Stimulated activated naive CD4-positive, alpha-beta T cell (primary cell): Measurements from ENCODE around the gene OAS1.
A peak's percentile ranks its signal among the peaks of the same experiment; 100 is the strongest.
"Not testable (repeated sequence)": the region's sequence is repeated elsewhere in the genome, so short reads cannot be mapped to it uniquely, and the experiment has no call there.

Experiments used
- DNase-seq, 6 experiments: peaks; one replicate each; lab custom pipeline; 2025; lab: John Stamatoyannopoulos, UW

The OAS1 gene

DNA sequence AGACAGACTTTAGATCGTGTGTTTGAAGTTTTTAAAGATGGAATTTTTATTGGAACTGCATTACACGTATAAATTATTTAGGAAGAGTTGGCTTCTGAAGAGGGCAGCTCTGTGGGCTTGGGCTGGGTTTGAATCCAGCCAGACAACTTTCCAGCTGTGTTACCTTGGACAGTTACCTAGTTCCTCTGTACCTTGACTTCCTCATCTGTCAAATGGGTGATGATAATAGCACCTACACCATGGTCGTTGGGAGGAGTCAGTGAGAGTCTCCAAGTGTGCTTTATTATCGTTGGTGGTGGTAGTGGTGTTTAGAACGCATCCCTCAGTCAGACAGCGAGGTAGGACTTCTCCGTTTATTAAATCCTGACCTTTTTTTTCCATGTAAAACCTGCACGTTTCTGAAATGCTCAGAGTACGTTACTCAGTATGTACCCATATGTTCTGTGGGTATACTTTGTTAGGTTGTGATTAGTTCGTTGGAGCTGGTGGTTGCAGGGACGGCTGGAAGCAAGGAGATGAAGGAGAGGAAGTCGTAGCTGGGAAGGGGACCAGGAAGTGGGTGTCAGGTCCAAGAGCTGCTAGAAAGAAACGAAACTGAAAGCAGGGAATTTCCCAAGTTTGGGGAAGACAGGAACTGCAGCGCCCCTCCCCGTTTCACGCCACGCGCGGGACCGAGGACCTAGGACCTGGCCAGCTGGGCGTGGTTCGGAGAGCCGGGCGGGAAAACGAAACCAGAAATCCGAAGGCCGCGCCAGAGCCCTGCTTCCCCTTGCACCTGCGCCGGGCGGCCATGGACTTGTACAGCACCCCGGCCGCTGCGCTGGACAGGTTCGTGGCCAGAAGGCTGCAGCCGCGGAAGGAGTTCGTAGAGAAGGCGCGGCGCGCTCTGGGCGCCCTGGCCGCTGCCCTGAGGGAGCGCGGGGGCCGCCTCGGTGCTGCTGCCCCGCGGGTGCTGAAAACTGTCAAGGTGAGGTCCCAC, 31.3 kb downstream of the OAS1 start, which contains the start of gene OAS3:
TSS of gene OAS3 (plus strand) at position 734 of the 979 bp plus-strand sequence. CDS start at position 791, 57 bp downstream.
- peak; percentile 42 to 77 (median 48) for DNase-seq

DNA sequence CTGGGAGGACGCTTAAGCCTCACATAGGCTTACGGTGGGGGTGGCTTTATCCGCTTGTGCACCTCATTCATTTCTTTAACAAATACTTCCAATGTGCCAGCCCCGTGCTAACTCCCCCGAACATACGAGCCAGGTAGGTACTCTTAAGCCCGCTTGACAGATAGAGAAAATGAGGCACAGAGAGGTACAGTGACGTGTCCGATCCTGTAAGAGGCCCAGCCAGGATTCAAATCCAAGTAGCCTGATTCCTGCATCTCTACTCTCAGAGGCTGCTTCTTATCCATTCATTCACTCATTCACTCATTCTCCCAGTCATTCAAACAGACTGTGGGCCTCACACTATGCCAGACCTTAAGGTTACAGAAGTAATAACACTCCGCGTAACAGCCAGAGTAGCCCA, 32.0 kb downstream of the OAS1 start:
- peak in 1 of 6 experiments; percentile 18 for DNase-seq

DNA sequence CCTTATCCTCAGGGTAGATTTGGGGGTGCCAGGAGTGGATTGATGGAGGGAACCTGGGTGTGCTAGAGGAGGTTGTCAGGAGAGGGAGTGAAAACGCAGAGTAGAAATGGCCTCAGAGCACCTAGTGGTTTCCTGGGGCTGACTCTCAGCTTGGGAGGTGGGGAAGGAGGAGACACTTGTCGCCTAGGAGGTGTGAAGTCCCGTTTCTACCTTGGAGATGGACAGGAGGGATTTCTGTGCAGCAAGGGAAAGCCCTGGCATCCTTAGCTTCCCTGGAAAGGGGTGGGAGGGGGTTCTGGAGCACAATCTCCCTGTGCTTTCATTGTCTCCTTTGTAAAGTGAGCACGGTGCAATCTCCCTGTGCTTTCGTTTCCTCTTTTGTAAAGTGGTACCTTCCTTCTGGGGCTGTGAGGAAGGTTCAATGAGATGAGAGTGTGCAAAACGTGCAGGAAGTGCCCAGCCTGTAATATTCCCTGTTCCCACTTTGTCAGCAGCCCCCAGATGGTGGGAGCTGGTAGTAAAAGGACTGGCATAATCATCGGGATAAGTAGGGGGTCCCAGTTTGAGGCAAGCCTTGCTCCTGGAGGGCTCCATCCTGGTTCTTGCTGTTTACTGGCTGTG, 33.1 kb downstream of the OAS1 start:
- peak in 3 of 6 experiments; percentile 7 to 35 (median 27) for DNase-seq

DNA sequence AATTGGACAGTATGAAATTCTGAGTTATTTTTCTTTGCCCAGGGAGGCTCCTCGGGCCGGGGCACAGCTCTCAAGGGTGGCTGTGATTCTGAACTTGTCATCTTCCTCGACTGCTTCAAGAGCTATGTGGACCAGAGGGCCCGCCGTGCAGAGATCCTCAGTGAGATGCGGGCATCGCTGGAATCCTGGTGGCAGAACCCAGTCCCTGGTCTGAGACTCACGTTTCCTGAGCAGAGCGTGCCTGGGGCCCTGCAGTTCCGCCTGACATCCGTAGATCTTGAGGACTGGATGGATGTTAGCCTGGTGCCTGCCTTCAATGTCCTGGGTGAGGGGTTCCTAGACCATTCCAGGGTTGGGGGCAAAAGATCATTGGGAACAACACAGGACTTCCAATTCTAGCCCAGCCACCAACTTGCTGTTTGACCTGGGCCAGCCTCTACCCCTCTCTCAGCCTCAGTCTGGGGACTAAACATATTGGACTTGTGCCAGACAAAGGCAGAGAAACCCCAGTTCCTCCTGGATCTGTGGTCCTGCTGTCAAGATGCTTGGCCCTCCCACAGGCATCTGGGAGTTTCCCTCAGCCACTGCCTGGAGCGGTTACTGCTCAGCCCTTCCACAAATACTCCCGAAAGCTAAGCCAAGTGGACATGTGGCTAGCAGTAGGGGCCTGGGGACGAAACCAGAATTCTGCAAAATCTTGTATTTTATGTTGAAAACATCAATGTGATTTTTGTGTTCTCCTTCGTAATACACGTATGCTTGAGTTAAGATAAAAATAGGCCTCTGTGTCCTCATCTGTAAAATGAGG, 35.0 kb downstream of the OAS1 start:
- no peak for DNase-seq

DNA sequence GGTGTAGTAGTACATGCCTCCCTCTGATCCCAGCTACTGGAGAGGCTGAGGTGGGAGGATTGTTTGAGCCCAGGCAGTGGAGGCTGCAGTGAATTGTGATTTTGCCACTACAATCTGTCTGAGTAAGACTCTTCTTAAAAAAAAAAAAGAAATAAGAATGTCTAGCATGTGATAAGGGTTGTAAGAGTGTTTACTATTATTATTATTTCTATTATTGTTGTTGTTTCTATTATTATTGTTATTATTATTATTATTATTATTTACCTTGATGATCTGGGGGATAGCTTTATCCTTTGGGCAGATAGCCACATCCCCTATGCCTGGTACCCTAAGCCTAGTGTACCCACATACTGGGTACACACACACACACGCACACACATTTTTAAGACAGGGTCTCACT, 35.8 kb downstream of the OAS1 start:
- DNase-seq = no peak

DNA sequence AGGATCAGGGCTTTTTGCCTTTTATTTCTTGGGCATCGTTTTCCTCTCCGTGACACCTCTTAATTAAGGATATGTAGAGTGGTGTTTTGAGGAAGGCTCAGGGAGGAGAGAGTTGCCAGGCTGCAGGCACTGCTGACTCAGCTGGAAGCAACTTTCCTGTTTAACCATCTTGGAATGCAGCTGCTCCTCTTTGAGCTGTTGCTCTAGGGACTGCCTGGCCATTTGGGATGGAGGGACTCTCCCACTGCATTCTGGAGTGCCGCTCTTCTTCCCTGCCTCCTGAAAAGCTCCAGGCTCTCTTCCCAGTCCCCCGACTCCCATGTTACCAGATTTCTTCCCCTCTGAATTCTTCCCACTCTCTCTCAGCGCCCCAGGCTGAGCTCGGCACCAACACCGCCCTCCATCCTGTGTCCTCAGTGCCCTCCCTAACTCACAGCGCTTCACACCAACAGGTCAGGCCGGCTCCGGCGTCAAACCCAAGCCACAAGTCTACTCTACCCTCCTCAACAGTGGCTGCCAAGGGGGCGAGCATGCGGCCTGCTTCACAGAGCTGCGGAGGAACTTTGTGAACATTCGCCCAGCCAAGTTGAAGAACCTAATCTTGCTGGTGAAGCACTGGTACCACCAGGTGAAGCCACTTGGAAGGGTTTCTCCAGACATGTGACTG, 37.4 kb downstream of the OAS1 start:
- DNase-seq = no peak

DNA sequence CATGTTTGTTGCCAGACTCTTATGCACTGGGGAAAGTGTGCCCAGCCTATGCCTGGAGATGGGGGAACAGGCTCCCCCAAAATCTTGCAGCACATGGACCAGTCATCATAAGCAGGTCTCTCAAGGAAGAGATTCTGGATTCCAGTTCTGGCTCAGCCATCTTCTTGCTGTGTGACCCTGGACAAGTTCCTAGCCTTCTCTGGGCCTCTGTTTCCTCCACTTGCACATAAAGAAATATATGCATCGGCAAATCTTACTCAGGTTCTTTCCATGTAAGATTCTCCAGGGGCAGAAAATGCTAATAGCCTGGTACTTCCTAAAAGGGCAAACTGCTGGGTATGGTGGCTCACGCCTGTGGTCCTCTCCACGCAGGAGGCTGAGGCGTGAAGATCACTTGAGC, 38.8 kb downstream of the OAS1 start:
- DNase-seq = no peak

DNA sequence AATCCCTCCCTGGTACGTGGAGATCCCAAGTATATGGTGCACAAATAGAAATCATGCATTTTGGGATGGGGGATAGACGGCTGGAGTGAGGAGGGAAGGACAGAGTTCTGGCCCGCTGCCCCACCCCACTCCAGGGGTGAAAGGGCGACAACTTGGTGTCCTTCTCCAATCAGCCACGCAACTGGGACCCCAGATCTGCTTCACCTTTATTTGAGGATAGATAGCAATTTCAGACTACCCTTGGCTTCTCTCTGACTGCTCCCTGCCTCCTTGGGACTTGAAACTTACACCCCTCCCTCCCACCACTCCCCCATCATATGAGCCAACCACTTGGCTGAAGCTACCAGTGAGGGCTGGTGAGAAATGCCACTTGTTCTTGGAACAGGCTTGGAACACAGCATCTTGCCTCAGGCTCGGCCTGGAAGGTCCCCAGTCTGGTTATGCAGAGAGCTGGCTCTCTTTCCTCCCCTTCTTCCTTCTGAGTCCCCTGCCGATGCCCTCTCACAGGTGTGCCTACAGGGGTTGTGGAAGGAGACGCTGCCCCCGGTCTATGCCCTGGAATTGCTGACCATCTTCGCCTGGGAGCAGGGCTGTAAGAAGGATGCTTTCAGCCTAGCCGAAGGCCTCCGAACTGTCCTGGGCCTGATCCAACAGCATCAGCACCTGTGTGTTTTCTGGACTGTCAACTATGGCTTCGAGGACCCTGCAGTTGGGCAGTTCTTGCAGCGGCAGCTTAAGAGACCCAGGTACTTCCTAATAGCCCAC, 39.7 kb downstream of the OAS1 start:
- DNase-seq = no peak

DNA sequence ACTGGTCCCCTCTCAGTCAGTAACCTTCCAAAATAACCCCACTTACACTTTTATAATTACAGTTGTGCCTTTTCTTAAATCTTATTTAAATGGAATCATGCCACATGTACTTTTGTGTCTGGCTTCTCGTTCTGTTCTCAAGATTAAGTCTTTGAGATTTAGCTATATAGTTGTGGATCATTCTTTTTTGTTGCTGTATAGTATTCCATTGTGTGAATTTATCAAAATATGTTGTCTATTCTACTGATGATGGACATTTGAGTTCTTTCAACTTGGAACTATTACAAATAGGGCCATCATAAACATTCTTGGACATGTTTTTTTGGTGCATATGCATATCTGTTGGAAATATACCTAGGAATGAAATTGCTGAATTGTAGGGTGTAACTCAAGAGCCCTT, 40.6 kb downstream of the OAS1 start:
- no peak for DNase-seq

DNA sequence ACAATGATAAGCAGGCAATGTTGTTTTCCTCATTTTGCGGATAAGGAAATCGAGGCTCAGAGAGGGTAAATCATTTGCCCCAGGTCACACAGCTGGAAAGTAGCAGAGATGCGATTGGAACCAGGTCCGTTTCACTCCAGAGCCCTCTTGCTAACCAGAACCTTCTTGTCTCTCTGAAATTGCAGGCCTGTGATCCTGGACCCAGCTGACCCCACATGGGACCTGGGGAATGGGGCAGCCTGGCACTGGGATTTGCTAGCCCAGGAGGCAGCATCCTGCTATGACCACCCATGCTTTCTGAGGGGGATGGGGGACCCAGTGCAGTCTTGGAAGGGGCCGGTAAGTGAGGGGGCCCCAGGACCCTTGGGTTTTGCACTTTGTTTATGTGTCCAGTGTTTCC, 41.0 kb downstream of the OAS1 start:
- DNase-seq = no peak

DNA sequence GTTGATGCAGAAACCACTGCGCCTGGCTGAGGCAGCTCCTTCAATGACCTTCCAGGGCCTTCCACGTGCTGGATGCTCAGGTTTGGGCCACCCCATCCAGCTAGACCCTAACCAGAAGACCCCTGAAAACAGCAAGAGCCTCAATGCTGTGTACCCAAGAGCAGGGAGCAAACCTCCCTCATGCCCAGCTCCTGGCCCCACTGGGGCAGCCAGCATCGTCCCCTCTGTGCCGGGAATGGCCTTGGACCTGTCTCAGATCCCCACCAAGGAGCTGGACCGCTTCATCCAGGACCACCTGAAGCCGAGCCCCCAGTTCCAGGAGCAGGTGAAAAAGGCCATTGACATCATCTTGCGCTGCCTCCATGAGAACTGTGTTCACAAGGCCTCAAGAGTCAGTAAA, 42.0 kb downstream of the OAS1 start:
- no peak for DNase-seq

DNA sequence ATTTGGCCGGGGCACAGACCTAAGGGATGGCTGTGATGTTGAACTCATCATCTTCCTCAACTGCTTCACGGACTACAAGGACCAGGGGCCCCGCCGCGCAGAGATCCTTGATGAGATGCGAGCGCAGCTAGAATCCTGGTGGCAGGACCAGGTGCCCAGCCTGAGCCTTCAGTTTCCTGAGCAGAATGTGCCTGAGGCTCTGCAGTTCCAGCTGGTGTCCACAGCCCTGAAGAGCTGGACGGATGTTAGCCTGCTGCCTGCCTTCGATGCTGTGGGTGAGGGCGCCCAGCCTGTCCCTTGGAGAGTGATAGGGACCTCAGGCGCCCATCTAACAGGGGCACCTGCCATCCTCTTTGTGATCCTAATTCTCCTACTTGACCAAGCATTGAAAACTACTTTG, 43.9 kb downstream of the OAS1 start:
- no peak for DNase-seq

DNA sequence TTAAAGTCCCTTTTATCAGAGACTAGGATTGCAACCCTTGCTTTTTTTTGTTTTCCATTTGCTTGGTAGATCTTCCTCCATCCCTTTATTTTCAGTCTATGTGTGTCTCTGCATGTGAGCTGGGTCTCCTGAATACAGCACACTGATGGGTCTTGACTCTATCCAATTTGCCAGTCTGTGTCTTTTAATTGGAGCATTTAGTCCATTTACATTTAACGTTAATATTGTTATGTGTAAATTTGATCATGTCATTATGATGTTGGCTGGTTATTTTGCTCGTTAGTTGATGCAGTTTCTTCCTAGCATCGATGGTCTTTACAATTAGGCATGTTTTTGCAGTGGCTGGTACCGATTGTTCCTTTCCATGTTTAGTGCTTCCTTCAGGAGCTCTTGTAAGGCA, 50.4 kb downstream of the OAS1 start:
- not testable (repeated sequence) for DNase-seq

DNA sequence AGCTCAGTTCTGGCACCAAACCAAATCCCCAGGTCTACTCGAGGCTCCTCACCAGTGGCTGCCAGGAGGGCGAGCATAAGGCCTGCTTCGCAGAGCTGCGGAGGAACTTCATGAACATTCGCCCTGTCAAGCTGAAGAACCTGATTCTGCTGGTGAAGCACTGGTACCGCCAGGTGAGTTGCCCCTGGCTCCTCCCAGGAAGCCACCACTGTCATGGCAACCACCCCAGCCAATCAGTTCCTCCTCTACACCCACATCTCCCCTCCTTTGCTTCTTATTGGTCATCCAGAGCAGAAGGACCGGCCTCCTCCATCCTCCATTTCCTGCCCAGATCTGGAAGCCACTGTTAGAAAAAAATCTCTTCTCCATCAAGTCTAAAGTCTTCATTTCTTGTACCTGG, 54.3 kb downstream of the OAS1 start:
- no peak for DNase-seq

DNA sequence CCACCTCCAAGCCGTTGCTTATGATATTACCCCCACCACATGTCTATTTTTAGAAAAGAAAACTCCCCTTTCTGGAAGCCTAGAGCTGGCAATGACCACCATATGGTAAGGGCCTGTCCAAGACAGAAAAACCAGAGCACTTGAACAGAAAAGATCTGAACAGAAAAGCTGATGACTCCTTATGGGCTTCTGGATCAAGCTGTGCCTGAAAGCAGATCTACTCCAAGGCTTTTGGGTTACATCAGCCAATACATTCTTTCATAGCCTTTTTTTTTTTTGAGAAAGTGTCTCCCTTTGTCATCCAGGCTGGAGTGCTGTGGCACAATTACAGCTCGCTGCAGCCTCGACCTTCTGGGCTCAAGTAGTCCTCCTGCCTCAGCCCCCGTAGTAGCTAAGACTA, 54.8 kb downstream of the OAS1 start:
- DNase-seq = no peak

DNA sequence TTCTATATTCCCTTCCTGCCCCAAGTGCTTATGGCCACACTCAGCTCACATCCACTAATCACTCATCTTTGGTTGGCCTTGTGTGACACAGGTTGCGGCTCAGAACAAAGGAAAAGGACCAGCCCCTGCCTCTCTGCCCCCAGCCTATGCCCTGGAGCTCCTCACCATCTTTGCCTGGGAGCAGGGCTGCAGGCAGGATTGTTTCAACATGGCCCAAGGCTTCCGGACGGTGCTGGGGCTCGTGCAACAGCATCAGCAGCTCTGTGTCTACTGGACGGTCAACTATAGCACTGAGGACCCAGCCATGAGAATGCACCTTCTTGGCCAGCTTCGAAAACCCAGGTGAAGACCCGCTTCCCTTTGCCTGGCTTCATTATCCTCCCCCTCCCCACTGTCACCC, 55.8 kb downstream of the OAS1 start:
- DNase-seq = no peak

DNA sequence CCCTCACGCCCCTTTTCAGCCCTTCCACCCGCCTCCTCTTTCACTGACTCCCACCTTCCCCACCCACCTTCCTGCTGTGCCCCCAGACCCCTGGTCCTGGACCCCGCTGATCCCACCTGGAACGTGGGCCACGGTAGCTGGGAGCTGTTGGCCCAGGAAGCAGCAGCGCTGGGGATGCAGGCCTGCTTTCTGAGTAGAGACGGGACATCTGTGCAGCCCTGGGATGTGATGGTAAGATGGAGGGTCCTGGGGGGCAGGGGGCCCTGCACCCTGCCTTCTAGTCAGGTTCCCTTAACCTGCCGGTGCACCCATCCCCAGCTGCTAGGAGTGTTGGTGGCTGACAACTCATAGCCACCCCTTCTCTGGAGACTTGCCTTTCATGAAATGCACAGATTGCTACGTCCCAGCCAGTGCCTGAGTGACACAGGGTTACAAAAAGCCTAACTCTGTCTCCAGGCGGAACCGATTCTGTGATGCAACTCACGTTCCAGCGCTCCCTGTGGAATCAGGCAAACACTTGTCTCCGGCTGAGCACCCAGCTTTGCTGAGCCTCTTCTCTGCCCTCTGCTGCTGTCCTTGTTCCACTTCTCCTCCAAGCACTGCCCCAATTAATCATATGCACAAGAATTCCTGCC, 56.6 kb downstream of the OAS1 start:
- DNase-seq = no peak

DNA sequence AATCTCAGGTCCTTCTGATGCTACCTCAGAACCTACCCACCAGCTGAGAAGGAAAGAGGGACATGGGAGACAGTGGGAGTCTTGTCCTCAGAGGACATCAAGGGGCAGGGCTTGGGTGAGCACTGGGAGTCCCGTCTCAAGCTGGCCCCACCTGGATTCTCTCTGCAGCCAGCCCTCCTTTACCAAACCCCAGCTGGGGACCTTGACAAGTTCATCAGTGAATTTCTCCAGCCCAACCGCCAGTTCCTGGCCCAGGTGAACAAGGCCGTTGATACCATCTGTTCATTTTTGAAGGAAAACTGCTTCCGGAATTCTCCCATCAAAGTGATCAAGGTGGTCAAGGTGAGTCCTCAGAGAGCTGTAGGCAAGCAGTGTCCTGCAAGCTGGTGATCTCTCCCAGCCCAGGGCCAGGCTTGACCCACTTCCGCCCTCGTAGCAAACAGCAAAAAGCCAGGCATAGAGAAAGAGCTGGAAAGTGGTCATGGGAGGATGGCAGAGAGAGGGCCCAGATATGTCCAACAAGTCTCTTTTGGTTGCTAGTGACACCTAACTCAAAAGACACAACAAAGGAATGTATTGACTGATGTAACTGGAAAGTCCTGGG, 57.4 kb downstream of the OAS1 start:
- DNase-seq = no peak

DNA sequence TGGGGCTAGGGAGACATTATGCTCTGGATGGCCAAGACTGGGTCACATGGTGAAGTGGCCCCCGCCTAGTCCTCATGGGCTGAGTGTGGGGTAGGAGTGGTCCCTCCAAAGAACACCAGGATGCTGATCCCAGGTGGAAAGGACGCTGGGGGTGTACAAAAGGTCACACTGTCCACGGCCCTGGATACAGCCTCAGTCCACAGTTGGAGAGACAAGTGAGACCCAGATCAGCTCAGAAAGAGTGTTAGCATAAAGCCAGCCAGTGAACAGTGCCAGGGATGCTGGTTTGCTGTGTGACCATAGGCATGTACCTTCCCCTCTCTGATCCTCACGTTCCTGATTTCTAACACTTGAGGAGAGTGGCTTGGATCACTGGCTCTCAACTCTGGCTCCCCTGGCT, 58.2 kb downstream of the OAS1 start:
- DNase-seq = no peak

DNA sequence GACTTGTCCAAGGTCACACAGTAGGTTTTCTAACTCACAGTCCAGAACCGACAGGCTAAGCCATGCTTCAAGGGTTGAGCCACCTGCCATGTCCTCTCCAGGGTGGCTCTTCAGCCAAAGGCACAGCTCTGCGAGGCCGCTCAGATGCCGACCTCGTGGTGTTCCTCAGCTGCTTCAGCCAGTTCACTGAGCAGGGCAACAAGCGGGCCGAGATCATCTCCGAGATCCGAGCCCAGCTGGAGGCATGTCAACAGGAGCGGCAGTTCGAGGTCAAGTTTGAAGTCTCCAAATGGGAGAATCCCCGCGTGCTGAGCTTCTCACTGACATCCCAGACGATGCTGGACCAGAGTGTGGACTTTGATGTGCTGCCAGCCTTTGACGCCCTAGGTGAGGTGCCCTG, 58.9 kb downstream of the OAS1 start:
- DNase-seq = no peak
